Esophagus squamous epithelium (tissue), 4 donors: ENCODE measurements around the gene BEND6.

Experiments used
- CTCF ChIP-seq, 6 experiments: fragments of 450-650 bp in 4 of 6; fragments of 200-600 bp in 2 of 6; sonication (generic) in 2 of 6; IDR thresholded peaks; one replicate each; pipeline ENCODE4 v1.5.1; 2016 to 2019; ENCODE audit warnings: antibody characterized with exemption in 6 of 6, mild to moderate bottlenecking in 4 of 6, moderate library complexity in 4 of 6
- POLR2A ChIP-seq, 4 donors: fragments of 450-650 bp; IDR thresholded peaks; one replicate each; pipeline ENCODE4 v1.6.1; 2017; ENCODE audit warnings: antibody characterized with exemption in 4 of 4, mild to moderate bottlenecking in 4 of 4, moderate library complexity in 3 of 4

DNA sequence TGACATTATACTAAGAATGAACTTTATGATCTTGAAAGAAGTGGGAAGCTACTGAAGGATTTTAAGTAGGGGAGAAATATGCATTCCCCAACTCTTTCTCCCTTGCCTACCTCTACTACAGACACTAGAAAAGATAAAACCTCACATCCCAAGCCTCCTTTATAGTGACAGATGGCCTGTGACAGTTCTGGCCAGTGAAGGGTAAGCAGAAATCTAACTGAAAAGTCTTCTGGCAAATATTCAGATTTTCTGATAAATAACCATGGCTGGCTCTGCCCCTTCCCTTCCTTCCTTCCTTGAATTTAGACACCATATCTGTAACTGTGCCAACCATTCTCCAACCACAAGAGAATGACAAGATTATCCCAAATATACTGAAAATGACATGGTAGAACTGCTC is 10.2 kb upstream of the BEND6 start:
- no peak for TF ChIP-seq POLR2A (IDR thresholded peaks at IDR 0.05)
- no peak for TF ChIP-seq CTCF (IDR thresholded peaks at IDR 0.05)
